DMS153 (cell line): ENCODE data around the gene HTT-AS.
"Not testable (repeated sequence)": the region's sequence is repeated elsewhere in the genome, so short reads cannot be mapped to it uniquely, and the experiment has no call there.

Experiments used
- DNase-seq: peaks from one replicate; lab custom pipeline; 2025; lab: John Stamatoyannopoulos, UW

HTT-AS gene

GRCh38 chr4:3051141-3051897 is 23.0 kb downstream of the HTT-AS start:
- DNase-seq = not testable (repeated sequence)

- no peak for DNase-seq
Observed at GRCh38 chr4:3047464-3048286, 26.7 kb downstream of the HTT-AS start.

GRCh38 chr4:3046623-3047022 is 27.7 kb downstream of the HTT-AS start:
- DNase-seq = no peak

- DNase-seq = no peak
Observed at GRCh38 chr4:3046162-3046561, 28.2 kb downstream of the HTT-AS start.

- no peak for DNase-seq
Observed at GRCh38 chr4:3044870-3045819, 29.2 kb downstream of the HTT-AS start.

- no peak for DNase-seq
Observed at GRCh38 chr4:3043282-3044020, 30.9 kb downstream of the HTT-AS start.

- DNase-seq = no peak
Observed at GRCh38 chr4:3042226-3042625, 32.1 kb downstream of the HTT-AS start.

GRCh38 chr4:3041192-3042142 is 32.9 kb downstream of the HTT-AS start:
- no peak for DNase-seq

- DNase-seq = no peak
Observed at GRCh38 chr4:3040452-3041191, 33.7 kb downstream of the HTT-AS start.

- DNase-seq = no peak
Observed at GRCh38 chr4:3039706-3040366, 34.5 kb downstream of the HTT-AS start.

- DNase-seq = no peak
Observed at GRCh38 chr4:3037957-3038461, 36.3 kb downstream of the HTT-AS start.

GRCh38 chr4:3036131-3036952 is 38.0 kb downstream of the HTT-AS start:
- no peak for DNase-seq

GRCh38 chr4:3035674-3036073 is 38.7 kb downstream of the HTT-AS start:
- DNase-seq = no peak

- no peak for DNase-seq
Observed at GRCh38 chr4:3035249-3035648, 39.1 kb downstream of the HTT-AS start.

GRCh38 chr4:3034231-3034630 is 40.1 kb downstream of the HTT-AS start:
- DNase-seq = no peak

GRCh38 chr4:3031357-3032082 is 42.8 kb downstream of the HTT-AS start:
- no peak for DNase-seq
